ENCODE data around the gene ARPC2. TPM values are rescaled to one million over a fixed set of nuclear protein-coding genes. Genes with fewer than 3 reads are reported as not detected.

Gene ARPC2
- polyA plus RNA-seq, 1 donor (not counting 4 experiments of a cell fraction or from before 2014, with no cell fraction given), result 1,121 TPM

DNA sequence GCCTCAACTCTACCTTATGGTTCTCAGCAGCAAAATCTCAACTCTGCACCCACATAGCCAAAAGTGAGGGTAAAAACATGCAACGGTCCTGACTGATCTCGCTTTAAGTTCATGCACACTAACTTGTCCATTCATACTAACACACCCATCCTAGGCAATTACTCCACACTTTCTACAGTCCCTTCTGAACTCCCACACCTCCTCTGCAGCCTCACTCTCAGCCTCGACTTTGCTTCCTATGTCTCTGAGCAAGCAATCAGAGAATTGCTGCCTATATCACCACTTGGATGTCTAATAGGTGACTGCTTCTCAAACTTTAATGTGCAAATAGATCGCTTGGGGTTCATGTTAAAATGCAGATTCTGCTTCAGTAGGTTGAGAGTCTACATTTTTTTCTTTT, 83.2 kb downstream of the ARPC2 start:
- Histone ChIP-seq H3K36me3 (ENCODE audit: control insufficient read depth in 2 of 2, extremely low read depth in 1 of 2, insufficient read depth in 2 of 2, low read length in 2 of 2) (no peaks in the 10 kb centered on the region), H3K9me1 (ENCODE audit: control insufficient read depth, extremely low read depth, insufficient read depth, low read length) (no peaks in the 10 kb centered on the region), H3K4me1 (ENCODE audit: control insufficient read depth, extremely low read depth, insufficient read depth, low read length) (peaks cover 41% of the 10 kb centered on the region), H3K27ac (ENCODE audit: control insufficient read depth, insufficient read depth, low read length) (no peak overlapping the region), H3K79me2 (ENCODE audit: control insufficient read depth, insufficient read depth, low read length) (no peaks in the 10 kb centered on the region), H3K9ac (ENCODE audit: control insufficient read depth, extremely low read depth, insufficient read depth, low read length) (no peak overlapping the region), H3K9me3 (ENCODE audit: control insufficient read depth, low read depth, low read length) (no peaks in the 10 kb centered on the region), H2AFZ (ENCODE audit: control insufficient read depth, low read length) (no peak overlapping the region), H3K4me3 (ENCODE audit: control insufficient read depth in 2 of 3, extremely low read depth in 1 of 3, insufficient read depth in 2 of 3, low read depth in 1 of 3, low read length in 3 of 3) (no peak overlapping the region), H3K27me3 (ENCODE audit: control insufficient read depth, extremely low read depth, insufficient read depth, low read length) (no peaks in the 10 kb centered on the region), H3K4me2 (ENCODE audit: control insufficient read depth, extremely low read depth, insufficient read depth, low read depth, low read length) (no peak overlapping the region), H4K20me1 (ENCODE audit: control insufficient read depth, extremely low read depth, insufficient read depth, low read length) (no peaks in the 10 kb centered on the region)
- FAIRE-seq (no peak), DNase-seq (ENCODE audit: low read depth, low spot score) (no peak)
- dilution Hi-C loops (cut with MboI; ENCODE audit: extremely low pct_ligation_motif_present, low sequenced_read_pairs), result no loop called here
- TF ChIP-seq EZH2 (IDR thresholded peaks at IDR 0.05; ENCODE audit: low read length), result no peak
- TF ChIP-seq, protein P1, sequence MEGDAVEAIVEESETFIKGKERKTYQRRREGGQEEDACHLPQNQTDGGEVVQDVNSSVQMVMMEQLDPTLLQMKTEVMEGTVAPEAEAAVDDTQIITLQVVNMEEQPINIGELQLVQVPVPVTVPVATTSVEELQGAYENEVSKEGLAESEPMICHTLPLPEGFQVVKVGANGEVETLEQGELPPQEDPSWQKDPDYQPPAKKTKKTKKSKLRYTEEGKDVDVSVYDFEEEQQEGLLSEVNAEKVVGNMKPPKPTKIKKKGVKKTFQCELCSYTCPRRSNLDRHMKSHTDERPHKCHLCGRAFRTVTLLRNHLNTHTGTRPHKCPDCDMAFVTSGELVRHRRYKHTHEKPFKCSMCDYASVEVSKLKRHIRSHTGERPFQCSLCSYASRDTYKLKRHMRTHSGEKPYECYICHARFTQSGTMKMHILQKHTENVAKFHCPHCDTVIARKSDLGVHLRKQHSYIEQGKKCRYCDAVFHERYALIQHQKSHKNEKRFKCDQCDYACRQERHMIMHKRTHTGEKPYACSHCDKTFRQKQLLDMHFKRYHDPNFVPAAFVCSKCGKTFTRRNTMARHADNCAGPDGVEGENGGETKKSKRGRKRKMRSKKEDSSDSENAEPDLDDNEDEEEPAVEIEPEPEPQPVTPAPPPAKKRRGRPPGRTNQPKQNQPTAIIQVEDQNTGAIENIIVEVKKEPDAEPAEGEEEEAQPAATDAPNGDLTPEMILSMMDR (optimal IDR thresholded peaks at IDR 0.05 in 1 of 3, IDR thresholded peaks at IDR 0.05 in 1 of 3, conservative IDR thresholded peaks at IDR 0.05 in 1 of 3; ENCODE audit: extremely low read depth in 1 of 3, insufficient read depth in 2 of 3, low read length in 3 of 3), result no peak

DNA sequence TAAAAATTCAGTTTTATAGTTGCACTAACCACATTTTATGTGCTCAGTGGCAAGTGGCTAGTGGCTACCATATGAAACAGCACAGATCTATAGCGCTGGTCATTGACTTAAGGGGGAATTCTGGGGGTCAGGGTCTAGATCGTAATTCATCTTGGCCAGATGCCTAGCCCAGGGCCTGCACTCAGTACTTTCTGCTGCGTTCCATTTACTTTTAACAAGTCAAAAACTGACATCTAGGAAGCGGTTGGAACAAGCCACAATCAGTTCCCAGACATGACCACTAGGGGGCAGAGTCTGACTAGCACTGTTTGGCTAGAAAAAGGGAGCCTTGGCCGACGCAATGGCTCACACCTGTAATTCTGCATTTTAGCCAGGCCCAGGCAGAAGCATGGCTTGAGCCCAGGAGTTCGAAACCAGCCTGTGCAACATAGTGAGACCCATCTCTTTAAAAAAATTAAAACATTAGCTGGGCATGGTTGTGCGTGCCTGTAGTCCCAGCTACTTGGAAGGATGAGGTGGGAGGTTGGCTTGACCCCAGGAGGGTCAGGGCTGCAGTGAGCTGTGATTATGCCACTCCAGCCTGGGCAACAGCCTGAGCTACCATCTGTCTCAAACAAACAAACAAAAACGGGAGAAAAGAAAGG, 84.3 kb downstream of the ARPC2 start:
- Histone ChIP-seq H3K27me3 (ENCODE audit: control insufficient read depth, extremely low read depth, insufficient read depth, low read length) (no peaks in the 10 kb centered on the region), H2AFZ (ENCODE audit: control insufficient read depth, low read length) (peak overlapping the region; percentile 82), H4K20me1 (ENCODE audit: control insufficient read depth, extremely low read depth, insufficient read depth, low read length) (no peaks in the 10 kb centered on the region), H3K27ac (ENCODE audit: control insufficient read depth, insufficient read depth, low read length) (peak overlapping the region; percentile 36), H3K79me2 (ENCODE audit: control insufficient read depth, insufficient read depth, low read length) (no peaks in the 10 kb centered on the region), H3K9me1 (ENCODE audit: control insufficient read depth, extremely low read depth, insufficient read depth, low read length) (no peaks in the 10 kb centered on the region), H3K9ac (ENCODE audit: control insufficient read depth, extremely low read depth, insufficient read depth, low read length) (no peak overlapping the region), H3K4me3 (ENCODE audit: control insufficient read depth in 2 of 3, extremely low read depth in 1 of 3, insufficient read depth in 2 of 3, low read depth in 1 of 3, low read length in 3 of 3) (no peak overlapping the region), H3K4me2 (ENCODE audit: control insufficient read depth, extremely low read depth, insufficient read depth, low read depth, low read length) (no peak overlapping the region), H3K9me3 (ENCODE audit: control insufficient read depth, low read depth, low read length) (no peaks in the 10 kb centered on the region), H3K4me1 (ENCODE audit: control insufficient read depth, extremely low read depth, insufficient read depth, low read length) (peaks cover 30% of the 10 kb centered on the region), H3K36me3 (ENCODE audit: control insufficient read depth in 2 of 2, extremely low read depth in 1 of 2, insufficient read depth in 2 of 2, low read length in 2 of 2) (no peaks in the 10 kb centered on the region)
- no peak for DNase-seq (ENCODE audit: low read depth, low spot score)
- TF ChIP-seq EZH2 (IDR thresholded peaks at IDR 0.05; ENCODE audit: low read length), result no peak
- TF ChIP-seq, protein P1 (optimal IDR thresholded peaks at IDR 0.05 in 1 of 3, IDR thresholded peaks at IDR 0.05 in 1 of 3, conservative IDR thresholded peaks at IDR 0.05 in 1 of 3; ENCODE audit: extremely low read depth in 1 of 3, insufficient read depth in 2 of 3, low read length in 3 of 3), result peak; percentile 86 to 95 (median 90)
- dilution Hi-C loops (cut with MboI; ENCODE audit: extremely low pct_ligation_motif_present, low sequenced_read_pairs), result no loop called here
- peak; percentile 71 for FAIRE-seq

Other genes starting within 250 kb of the ARPC2 start
- 1.7 to 2.9 TPM (median 2.5 TPM) in 3 replicates for gene TNS1, start 214.2 kb upstream of the ARPC2 start, polyA plus RNA-seq
- not detected in 3 replicates for gene RUFY4, start 147.9 kb upstream of the ARPC2 start, polyA plus RNA-seq
- gene CXCR2, start 91.2 kb upstream of the ARPC2 start, polyA plus RNA-seq, result 1.4 to 2.9 TPM (median 1.5 TPM) in 3 replicates
- gene CXCR1, start 50.2 kb upstream of the ARPC2 start, polyA plus RNA-seq, result 12.7 to 23.5 TPM (median 14.5 TPM) in 3 replicates
- gene GPBAR1, start 43.8 kb downstream of the ARPC2 start, polyA plus RNA-seq, result 0.10 to 0.18 TPM (median 0.12 TPM) in 3 replicates
- 76.3 to 94.3 TPM (median 78.4 TPM) in 3 replicates for gene AAMP, start 52.9 kb downstream of the ARPC2 start, polyA plus RNA-seq
- 21.8 to 36.2 TPM (median 22.8 TPM) in 3 replicates for gene PNKD, start 53.3 kb downstream of the ARPC2 start, polyA plus RNA-seq
- 609 to 905 TPM (median 751 TPM) in 3 replicates for gene TMBIM1, start 75.3 kb downstream of the ARPC2 start, polyA plus RNA-seq
- gene CATIP, start 139.7 kb downstream of the ARPC2 start, polyA plus RNA-seq, result not detected in 3 replicates
- gene SLC11A1, start 165.1 kb downstream of the ARPC2 start, polyA plus RNA-seq, result 0.46 to 1.2 TPM (median 0.70 TPM) in 3 replicates
- gene CTDSP1, start 182.7 kb downstream of the ARPC2 start, polyA plus RNA-seq, result 38.7 to 47.1 TPM (median 46.4 TPM) in 3 replicates
- gene VIL1, start 201.9 kb downstream of the ARPC2 start, polyA plus RNA-seq, result not detected in 3 replicates

All from keratinocyte (primary cell).